ENCODE results near the gene DPP10. TPM values are rescaled to one million over a fixed set of nuclear protein-coding genes. Genes with fewer than 3 reads are reported as not detected.

Gene DPP10
- total RNA-seq, 2 experiments from 2014 or later: not detected

DNA sequence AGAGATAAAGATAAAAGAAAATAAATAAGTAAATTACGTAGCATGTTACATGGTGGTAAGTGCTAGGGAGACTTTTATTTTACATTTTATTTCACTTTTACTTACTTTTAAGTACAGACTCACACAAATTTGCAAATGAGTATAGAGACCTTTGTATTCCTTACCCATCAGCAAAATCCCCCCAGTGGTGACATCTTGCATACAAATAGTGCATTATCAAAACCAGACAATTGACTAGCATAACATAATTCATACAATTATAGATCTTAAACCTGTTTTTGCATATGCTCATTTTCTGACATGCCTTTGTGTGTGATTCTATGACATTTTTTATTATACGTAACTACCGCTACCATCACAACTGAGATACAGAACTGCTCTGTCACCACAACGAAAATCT lies 1099.4 kb downstream of the DPP10 start:
- ATAC-seq (no peak), DNase-seq (no peak)
- peaks cover 7% of the 10 kb centered on the region for H3K9me3 Mint-ChIP-seq (ENCODE audit: low read depth)
- no peaks in the 10 kb centered on the region for H3K36me3 Mint-ChIP-seq
- H3K4me3 Mint-ChIP-seq: no peak overlapping the region
- H3K27ac Mint-ChIP-seq: no peak overlapping the region
- no peaks in the 10 kb centered on the region for H3K4me1 Mint-ChIP-seq
- CTCF ChIA-PET: no interaction called here
- H3K27me3 Mint-ChIP-seq: no peaks in the 10 kb centered on the region

- CTCF ChIA-PET: no interaction called here
- ATAC-seq: no peak
These were observed 1099.9 kb downstream of the DPP10 start for GRCh38 chr2:115542331-115542730.

DNA sequence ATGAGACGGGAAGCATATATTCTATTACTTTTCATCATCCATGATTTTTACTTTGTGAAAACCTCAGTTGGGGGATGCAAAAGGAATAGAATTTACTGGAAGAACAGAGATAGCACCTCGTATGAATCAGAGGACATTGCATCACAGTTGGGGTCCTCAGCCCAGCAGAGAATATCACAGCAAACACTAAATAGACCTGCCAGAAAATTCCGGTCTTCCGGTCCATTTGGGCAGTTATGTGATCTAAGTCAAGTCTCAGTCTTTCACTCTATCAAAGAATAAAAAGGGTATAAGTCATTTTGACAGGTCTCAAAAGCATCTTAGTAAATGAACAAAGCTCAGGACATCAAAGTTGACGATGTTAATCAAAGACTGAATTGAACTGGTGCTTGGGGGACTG lies 1100.6 kb downstream of the DPP10 start:
- no peak for DNase-seq
- H3K27me3 Mint-ChIP-seq: no peaks in the 10 kb centered on the region
- peaks cover 9% of the 10 kb centered on the region for H3K9me3 Mint-ChIP-seq (ENCODE audit: low read depth)
- CTCF ChIA-PET: no interaction called here
- no peaks in the 10 kb centered on the region for H3K4me1 Mint-ChIP-seq
- no peak for ATAC-seq
- no peak overlapping the region for H3K4me3 Mint-ChIP-seq
- no peak overlapping the region for H3K27ac Mint-ChIP-seq
- no peaks in the 10 kb centered on the region for H3K36me3 Mint-ChIP-seq

More at GRCh38 chr2:115542331-115542730, 1099.9 kb downstream of the DPP10 start:
- Mint-ChIP-seq H3K36me3 (no peaks in the 10 kb centered on the region), H3K27ac (no peak overlapping the region), H3K4me1 (no peaks in the 10 kb centered on the region), H3K4me3 (no peak overlapping the region), H3K27me3 (no peaks in the 10 kb centered on the region), H3K9me3 (ENCODE audit: low read depth) (peaks cover 9% of the 10 kb centered on the region)
- DNase-seq: no peak

GRCh38 chr2:115543461-115543860 lies 1101.0 kb downstream of the DPP10 start:
- Mint-ChIP-seq H3K4me3 (no peak overlapping the region), H3K27ac (no peak overlapping the region), H3K36me3 (no peaks in the 10 kb centered on the region), H3K4me1 (no peaks in the 10 kb centered on the region), H3K27me3 (no peaks in the 10 kb centered on the region), H3K9me3 (ENCODE audit: low read depth) (peaks cover 9% of the 10 kb centered on the region)
- ATAC-seq (no peak), DNase-seq (no peak)
- CTCF ChIA-PET: no interaction called here

- H3K9me3 Mint-ChIP-seq (ENCODE audit: low read depth): peaks cover 14% of the 10 kb centered on the region
- ATAC-seq (no peak), DNase-seq (no peak)
- H3K27me3 Mint-ChIP-seq: no peaks in the 10 kb centered on the region
- CTCF ChIA-PET: no interaction called here
- H3K4me3 Mint-ChIP-seq: no peak overlapping the region
- no peaks in the 10 kb centered on the region for H3K4me1 Mint-ChIP-seq
- no peaks in the 10 kb centered on the region for H3K36me3 Mint-ChIP-seq
- no peak overlapping the region for H3K27ac Mint-ChIP-seq
These were observed 1107.2 kb downstream of the DPP10 start for GRCh38 chr2:115549611-115550130.

DNA sequence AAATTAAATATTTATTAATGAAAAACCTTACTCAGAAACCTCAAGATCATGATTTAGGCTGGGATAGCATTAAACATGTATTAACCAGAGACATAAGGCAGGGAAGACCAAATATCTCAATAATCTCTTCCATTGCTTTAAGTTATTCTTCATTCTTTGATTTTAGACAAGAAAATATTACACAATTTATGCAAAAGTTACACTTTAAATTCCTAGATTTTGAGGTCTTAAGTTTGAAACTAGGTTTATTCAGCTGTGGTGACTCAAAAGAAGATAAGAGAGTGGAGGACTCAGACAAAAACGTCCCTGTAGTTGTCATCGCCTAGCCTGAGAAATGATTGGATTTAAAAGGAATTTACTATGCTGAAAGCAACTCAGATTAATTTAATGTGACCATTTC lies 1110.3 kb downstream of the DPP10 start:
- no peak for DNase-seq
- Mint-ChIP-seq H3K9me3 (ENCODE audit: low read depth) (peaks cover 14% of the 10 kb centered on the region), H3K27me3 (no peaks in the 10 kb centered on the region), H3K36me3 (no peaks in the 10 kb centered on the region), H3K27ac (no peak overlapping the region), H3K4me1 (no peaks in the 10 kb centered on the region), H3K4me3 (no peak overlapping the region)
- no peak for ATAC-seq
- CTCF ChIA-PET: no interaction called here

DNA sequence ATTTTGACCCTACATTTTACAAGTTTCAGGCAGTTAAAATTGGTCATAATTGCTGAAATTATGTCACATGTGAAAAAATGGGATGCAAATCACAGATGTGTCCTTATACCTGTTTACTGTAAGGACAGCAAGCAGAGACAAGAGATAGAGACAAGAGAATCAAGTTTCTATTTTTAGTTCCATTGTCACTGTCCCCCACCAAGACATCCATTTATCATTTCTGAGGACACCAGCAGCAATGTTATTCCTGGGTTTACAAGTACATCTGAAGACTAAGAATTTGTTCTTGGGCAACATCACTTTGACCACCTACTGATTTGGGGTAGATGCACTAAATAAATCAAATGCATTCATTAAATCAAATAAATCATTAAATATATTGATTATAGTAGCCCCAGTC lies 1111.7 kb downstream of the DPP10 start:
- no peak overlapping the region for H3K27ac Mint-ChIP-seq
- peaks cover 13% of the 10 kb centered on the region for H3K9me3 Mint-ChIP-seq (ENCODE audit: low read depth)
- CTCF ChIA-PET: no interaction called here
- H3K4me3 Mint-ChIP-seq: no peak overlapping the region
- no peaks in the 10 kb centered on the region for H3K27me3 Mint-ChIP-seq
- H3K4me1 Mint-ChIP-seq: no peaks in the 10 kb centered on the region
- no peaks in the 10 kb centered on the region for H3K36me3 Mint-ChIP-seq
- ATAC-seq (no peak), DNase-seq (no peak)

DNA sequence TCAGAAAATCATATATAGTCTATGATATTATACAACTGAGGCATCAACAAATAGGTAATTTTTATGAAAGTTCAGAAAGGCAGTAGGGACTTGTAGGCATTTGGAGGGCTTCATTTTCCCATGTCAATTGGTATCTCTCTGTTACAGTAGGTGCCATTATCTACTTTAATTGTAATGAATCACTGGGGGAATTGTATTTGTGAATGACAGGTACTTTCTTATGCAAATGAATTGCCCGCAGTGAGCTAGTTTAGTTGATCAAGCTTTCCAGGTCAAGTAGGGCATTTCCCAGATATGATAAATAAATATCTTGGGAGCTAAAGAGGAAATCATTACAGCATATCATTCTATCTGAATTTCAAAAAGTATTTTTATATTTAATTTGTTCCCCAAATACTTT lies 1116.3 kb downstream of the DPP10 start:
- Mint-ChIP-seq H3K36me3 (no peaks in the 10 kb centered on the region), H3K27ac (no peak overlapping the region), H3K4me1 (no peaks in the 10 kb centered on the region), H3K27me3 (no peaks in the 10 kb centered on the region), H3K4me3 (no peak overlapping the region), H3K9me3 (ENCODE audit: low read depth) (peaks cover 7% of the 10 kb centered on the region)
- ATAC-seq (no peak), DNase-seq (no peak)
- CTCF ChIA-PET: no interaction called here

DNA sequence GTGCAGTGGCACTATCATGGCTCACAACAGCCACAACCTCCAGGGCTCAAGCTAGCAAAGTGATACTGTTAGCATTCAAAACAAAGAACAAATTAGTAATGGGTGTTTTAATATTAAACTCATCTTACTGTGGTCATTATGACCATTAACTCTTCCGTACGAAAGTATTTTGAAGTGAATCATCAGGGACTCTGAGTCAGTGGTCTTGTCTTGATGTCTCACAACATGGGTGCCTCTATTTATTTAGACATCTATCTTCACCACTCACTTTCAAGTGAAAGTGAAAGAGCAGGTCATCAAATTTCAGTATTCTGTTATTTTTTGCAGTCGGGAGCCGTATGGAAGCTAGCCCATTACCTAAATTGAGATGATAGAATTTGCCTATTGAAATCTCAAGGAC lies 1118.2 kb downstream of the DPP10 start:
- no peak overlapping the region for H3K4me3 Mint-ChIP-seq
- no peaks in the 10 kb centered on the region for H3K4me1 Mint-ChIP-seq
- peaks cover 7% of the 10 kb centered on the region for H3K9me3 Mint-ChIP-seq (ENCODE audit: low read depth)
- DNase-seq (no peak), ATAC-seq (no peak)
- no peaks in the 10 kb centered on the region for H3K36me3 Mint-ChIP-seq
- no peak overlapping the region for H3K27ac Mint-ChIP-seq
- H3K27me3 Mint-ChIP-seq: no peaks in the 10 kb centered on the region
- CTCF ChIA-PET: no interaction called here

DNA sequence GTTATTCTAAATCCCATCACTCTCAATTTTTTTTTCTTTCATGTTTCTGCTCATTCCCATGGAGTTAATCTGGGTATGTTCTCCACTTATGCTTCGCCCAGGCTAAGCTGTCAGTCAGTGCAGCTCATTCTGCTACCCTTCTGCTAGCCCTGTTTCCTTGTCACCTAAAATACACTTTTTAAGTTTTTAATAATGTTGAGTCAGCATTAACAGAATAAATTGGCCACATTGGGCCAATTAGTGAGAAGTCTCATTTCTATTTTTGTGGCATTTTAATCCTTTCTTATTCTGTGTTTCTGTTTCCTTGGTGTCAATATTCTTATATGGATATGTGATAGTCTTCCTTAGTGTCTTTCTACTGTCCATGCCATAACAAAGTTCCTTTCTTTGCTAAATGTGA lies 1126.2 kb downstream of the DPP10 start:
- Mint-ChIP-seq H3K36me3 (no peaks in the 10 kb centered on the region), H3K9me3 (ENCODE audit: low read depth) (peaks cover 9% of the 10 kb centered on the region), H3K27ac (no peak overlapping the region), H3K27me3 (no peaks in the 10 kb centered on the region), H3K4me1 (no peaks in the 10 kb centered on the region), H3K4me3 (no peak overlapping the region)
- ATAC-seq (no peak), DNase-seq (no peak)
- CTCF ChIA-PET: no interaction called here

GRCh38 chr2:115569547-115569946 lies 1127.1 kb downstream of the DPP10 start:
- ATAC-seq: no peak
- Mint-ChIP-seq H3K4me3 (no peak overlapping the region), H3K27me3 (no peaks in the 10 kb centered on the region), H3K36me3 (no peaks in the 10 kb centered on the region), H3K4me1 (no peaks in the 10 kb centered on the region), H3K9me3 (ENCODE audit: low read depth) (peaks cover 17% of the 10 kb centered on the region), H3K27ac (no peak overlapping the region)
- DNase-seq: no peak
- CTCF ChIA-PET: no interaction called here

DNA sequence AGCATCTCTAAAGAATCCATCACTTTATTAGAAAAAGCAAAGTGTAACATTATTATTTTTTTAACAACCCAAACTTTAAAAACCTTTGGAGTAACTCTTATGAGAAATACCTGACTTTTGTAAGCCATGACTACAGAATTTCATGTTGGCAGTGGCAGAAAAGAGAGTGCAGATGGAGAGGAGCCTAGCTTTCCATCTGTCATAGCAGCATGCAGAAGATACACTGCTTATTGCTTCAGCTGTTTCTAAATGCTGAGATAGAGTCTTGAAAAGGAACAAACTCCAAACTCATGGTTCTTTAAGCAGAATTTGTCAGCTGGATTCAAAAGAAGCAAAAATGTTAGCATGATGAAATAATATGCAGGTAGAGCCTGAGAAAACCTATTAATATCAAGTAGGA lies 1130.3 kb downstream of the DPP10 start:
- no peaks in the 10 kb centered on the region for H3K36me3 Mint-ChIP-seq
- H3K4me1 Mint-ChIP-seq: no peaks in the 10 kb centered on the region
- no peak overlapping the region for H3K4me3 Mint-ChIP-seq
- no peak overlapping the region for H3K27ac Mint-ChIP-seq
- ATAC-seq: no peak
- peaks cover 14% of the 10 kb centered on the region for H3K9me3 Mint-ChIP-seq (ENCODE audit: low read depth)
- CTCF ChIA-PET: no interaction called here
- no peaks in the 10 kb centered on the region for H3K27me3 Mint-ChIP-seq
- no peak for DNase-seq

DNA sequence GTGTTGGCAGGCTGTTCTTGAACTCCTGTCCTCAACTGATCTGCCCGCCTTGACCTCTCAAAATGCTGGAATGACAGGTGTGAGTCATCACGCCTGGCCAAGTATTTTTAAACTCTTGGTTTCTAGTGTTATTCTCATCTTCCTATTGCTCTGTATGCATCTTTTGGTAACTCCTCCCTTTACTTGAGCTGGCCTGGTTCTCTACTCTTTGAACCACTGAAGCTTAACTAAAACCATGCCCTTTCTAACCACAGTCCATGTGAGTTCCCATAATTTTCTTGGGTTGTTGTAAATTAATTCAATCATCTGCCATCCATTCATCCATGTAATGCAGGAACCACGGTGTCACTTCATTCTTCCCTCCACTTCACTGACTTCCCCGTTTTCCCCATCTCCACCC lies 1131.3 kb downstream of the DPP10 start:
- CTCF ChIA-PET: no interaction called here

GRCh38 chr2:115574667-115575066 lies 1132.2 kb downstream of the DPP10 start:
- Mint-ChIP-seq H3K36me3 (no peaks in the 10 kb centered on the region), H3K27me3 (no peaks in the 10 kb centered on the region), H3K4me1 (no peaks in the 10 kb centered on the region), H3K4me3 (no peak overlapping the region), H3K9me3 (ENCODE audit: low read depth) (peaks cover 10% of the 10 kb centered on the region), H3K27ac (no peak overlapping the region)
- CTCF ChIA-PET: no interaction called here
- ATAC-seq (no peak), DNase-seq (no peak)

More for the DNA sequence above, 1131.3 kb downstream of the DPP10 start:
- Mint-ChIP-seq H3K4me1 (no peaks in the 10 kb centered on the region), H3K27ac (no peak overlapping the region), H3K9me3 (ENCODE audit: low read depth) (peaks cover 11% of the 10 kb centered on the region), H3K27me3 (no peaks in the 10 kb centered on the region), H3K36me3 (no peaks in the 10 kb centered on the region), H3K4me3 (no peak overlapping the region)
- ATAC-seq (no peak), DNase-seq (no peak)

- H3K4me3 Mint-ChIP-seq: no peak overlapping the region
- no peaks in the 10 kb centered on the region for H3K27me3 Mint-ChIP-seq
- H3K4me1 Mint-ChIP-seq: no peaks in the 10 kb centered on the region
- H3K27ac Mint-ChIP-seq: no peak overlapping the region
- DNase-seq (no peak), ATAC-seq (no peak)
- CTCF ChIA-PET: no interaction called here
- no peaks in the 10 kb centered on the region for H3K36me3 Mint-ChIP-seq
- peaks cover 9% of the 10 kb centered on the region for H3K9me3 Mint-ChIP-seq (ENCODE audit: low read depth)
These were observed 1138.3 kb downstream of the DPP10 start for GRCh38 chr2:115580784-115581183.
